NCI-H2029 treated with DMSO at 0.1 percent for 48 hours (cell line): ENCODE data around the gene LACTB.

Source experiments
- DNase-seq: peaks from one replicate; lab custom pipeline; 2025; lab: John Stamatoyannopoulos, UW

Gene LACTB, protein sequence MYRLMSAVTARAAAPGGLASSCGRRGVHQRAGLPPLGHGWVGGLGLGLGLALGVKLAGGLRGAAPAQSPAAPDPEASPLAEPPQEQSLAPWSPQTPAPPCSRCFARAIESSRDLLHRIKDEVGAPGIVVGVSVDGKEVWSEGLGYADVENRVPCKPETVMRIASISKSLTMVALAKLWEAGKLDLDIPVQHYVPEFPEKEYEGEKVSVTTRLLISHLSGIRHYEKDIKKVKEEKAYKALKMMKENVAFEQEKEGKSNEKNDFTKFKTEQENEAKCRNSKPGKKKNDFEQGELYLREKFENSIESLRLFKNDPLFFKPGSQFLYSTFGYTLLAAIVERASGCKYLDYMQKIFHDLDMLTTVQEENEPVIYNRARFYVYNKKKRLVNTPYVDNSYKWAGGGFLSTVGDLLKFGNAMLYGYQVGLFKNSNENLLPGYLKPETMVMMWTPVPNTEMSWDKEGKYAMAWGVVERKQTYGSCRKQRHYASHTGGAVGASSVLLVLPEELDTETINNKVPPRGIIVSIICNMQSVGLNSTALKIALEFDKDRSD

DNA sequence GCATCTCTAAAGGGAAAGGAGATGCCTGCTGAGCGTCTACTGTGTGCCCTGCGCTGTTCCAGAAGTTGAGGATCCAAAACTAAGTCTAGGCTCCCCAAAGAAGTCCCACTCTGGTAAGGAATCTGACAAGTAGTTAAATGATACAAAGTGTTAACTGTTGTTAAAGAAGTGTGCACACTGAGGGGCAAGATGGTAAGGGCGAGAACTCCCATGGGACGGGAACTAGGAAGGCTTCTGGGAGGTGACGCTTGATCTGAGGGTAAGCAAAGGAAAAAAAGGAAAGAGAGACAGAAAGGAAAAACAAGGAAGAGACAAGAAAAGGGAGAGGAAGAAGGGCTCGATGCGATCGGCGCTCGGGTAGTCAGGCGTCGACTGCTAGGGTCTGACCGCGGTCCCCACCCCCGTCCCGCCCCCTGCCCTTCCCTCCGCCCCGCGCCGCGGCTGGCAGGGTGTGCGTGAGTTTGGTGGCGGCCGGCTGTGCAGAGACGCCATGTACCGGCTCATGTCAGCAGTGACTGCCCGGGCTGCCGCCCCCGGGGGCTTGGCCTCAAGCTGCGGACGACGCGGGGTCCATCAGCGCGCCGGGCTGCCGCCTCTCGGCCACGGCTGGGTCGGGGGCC lies at the start of gene LACTB:
Gene LACTB, plus strand, starts transcription at position 480 of the 620 bp plus-strand sequence. Its CDS starts 11 bp downstream, at position 491.
- DNase-seq, result no peak

DNA sequence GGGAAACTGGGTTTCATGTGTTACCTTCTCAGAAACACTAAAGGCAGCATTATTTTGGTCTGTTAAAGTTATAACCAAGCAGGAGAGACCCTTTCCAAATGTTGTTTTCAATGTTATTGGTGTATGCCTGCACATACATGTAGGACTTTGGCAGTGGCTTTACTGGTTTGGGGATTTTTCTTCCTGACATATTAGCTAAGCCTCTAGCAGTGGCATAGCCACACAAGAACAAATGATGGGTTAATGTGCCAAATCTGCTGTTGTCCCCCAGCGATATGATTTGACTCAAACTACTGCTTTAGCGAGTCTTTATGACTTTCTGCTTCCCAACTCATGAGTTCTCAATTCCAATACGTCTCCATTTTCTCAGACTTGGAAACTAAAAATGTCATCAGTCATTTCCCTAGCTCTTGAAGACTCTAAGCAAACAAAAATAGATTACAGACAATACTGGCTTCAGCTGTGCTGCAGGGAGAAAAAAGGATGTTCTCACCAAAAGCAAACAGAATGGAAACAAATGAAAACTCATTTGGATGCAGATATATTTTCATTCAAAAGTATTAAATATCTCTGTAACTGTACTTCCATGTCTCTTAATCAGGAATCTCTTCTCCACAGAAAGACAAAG lies 49.5 kb upstream of the LACTB start:
- DNase-seq, result no peak

DNA sequence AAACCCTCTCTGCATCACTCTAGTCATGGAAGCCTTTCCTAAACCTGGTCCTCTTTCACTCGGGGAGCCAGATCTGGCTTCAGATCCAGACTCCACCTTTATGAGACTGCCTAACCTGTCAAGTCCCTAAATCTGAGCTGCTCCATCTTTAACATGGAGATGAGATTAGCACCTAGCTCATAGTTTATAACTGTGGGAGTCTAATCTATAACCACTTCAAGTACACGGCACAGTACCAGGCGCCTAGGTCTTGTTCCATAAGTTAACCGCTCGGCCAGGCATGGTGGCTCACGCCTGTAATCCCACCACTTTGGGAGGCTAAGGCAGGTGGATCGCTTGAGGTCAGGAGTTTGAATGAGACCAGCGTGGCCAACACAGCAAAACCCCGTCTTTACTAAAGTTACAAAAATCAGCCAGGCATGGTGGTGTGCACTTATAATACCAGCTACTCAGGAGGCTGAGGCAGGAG lies 48.8 kb upstream of the LACTB start:
- DNase-seq, result no peak

DNA sequence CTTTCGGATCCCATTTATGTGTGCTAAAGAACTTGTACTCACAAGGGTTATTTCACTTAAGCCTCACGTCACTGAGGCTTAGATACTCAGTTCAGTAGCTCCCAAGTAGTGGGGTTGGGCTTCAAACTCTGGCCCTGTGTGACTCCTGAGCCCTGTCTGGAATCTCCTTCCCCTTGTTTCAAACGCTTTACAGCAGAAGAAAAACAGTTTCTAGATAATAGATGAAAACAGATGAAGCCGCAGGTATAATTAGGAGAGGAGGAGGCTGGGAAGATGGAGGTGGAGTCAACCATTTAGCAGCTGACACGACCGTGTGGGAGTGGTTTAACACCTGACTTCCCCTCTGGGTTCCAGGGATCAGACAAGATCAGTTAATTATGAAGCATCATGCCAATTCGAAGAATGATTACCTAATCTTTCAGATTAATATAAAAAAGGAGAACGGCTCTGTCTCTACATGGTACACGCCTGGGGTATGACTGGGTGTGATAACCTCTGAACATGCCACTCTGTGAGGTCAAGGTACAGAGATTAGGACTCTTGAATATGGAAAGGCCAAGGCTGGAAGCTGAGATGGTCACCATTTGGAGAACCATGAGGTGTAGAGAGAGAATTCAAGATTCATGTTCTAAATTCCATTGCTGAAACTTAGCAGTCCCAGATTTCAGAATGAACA lies 48.0 kb upstream of the LACTB start:
- no peak for DNase-seq

DNA sequence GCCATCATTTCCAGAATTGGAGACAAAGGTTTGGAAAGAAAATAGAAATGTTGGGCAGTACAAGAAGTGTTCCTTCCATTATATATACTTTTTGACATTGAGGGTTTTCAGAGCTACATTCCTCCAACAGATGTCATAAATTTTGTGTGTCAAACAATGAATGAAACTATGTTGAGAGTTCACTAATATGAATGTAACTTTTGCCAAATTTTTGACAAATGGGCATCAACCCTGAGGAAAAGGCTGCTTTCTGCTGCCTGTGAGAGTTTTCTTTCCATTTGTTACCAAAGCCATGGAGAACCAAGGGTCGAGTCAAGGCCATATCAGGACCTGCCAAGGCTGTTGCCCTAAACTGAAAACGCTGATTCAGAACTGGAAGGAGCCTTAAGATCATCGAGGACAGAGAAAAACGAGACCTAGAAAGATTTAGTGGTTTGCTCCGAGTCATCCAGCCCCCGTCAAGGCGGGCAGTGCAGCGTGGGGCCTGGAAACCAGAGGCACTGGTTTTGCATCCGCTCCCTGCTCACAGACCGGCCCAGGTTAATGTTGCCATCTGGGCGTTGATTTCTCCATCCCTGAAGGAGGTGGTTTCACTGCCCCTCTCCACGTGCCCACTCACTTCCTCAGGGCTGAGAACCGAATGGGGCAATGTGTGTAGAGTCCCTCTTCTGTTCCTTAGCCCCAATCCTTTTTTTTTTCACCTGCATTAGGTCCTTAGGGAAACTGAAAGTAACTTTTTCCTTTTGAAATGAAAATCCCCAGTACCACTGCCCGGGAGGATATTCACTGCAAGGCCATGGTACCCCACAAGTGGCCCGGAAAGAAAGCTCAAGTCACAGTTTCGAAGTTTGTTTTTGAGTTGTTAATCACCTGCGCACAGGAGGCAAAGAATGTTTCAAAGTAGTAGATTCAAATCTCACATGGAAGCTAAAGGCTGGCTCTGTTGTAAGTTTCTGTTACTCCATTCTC lies 46.4 kb upstream of the LACTB start:
- DNase-seq, result no peak

DNA sequence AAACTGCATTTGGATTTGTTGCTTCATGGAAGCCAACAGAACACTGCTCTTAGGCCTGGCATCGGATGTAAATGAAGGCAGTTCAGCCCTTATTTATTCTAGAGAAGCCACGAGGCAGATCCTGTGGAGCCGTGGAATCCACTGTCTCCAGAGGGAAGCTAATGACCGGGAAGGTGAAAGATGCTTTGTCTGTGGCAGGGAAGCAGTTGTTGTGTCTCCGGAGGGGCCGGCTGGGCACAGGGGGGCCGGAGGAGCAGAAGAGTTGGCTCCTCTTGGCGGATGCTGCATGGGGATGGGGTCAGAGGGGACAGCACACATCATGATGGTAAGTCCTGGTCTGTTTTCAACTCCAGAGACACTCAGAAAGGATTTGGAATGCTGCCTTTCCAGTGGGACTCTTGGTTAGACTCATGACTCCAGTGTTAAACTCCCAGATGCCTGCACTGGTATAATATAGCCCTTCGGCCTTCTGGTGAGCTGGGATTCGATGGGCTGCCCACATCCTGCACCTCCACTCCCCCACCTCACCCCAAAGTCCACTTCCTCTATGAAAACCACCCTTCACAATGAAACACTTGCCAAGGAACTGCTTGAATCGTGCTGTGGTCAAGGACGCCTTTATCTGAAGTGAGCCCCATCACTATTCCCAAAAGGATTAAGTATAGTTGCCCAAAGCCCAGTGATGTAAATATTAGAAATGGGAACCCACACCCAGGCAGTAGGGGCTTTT lies 45.5 kb upstream of the LACTB start:
- DNase-seq, result no peak

DNA sequence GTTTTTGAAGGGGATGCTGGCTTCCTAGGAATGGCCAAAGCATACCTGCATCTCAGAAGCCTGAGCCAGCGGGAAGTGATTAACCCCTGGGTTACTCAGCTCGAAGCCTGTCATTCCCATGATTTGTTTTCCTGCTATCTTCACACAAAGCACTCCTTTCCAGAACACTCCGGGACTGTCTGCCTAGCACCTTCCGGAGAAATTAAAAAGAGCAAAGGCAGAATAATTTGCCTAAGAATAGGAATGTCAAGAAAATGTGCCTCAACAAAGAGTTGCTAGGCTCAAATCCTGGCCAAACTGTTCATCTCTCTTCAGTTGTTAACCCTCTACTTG lies 45.0 kb upstream of the LACTB start:
- no peak for DNase-seq

DNA sequence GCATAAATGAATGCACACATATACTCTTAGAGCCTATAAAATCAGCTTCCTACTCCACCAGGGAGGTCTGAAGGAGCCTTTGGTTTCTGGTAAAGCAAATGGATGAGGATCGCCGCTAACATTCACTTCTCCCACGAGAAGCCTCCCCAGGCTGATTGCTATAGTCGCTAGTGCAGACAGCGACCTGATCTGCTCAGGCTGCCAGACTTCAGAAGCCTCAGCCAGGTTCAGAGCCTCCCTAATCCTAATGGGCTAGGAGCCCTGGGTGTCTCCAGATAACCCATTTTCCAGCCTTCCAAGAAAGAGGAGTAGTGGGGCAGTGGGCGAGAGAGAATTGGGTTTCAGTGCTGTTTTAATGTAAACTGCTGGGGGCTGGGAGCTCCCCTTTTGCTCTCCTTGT lies 43.7 kb upstream of the LACTB start:
- no peak for DNase-seq

DNA sequence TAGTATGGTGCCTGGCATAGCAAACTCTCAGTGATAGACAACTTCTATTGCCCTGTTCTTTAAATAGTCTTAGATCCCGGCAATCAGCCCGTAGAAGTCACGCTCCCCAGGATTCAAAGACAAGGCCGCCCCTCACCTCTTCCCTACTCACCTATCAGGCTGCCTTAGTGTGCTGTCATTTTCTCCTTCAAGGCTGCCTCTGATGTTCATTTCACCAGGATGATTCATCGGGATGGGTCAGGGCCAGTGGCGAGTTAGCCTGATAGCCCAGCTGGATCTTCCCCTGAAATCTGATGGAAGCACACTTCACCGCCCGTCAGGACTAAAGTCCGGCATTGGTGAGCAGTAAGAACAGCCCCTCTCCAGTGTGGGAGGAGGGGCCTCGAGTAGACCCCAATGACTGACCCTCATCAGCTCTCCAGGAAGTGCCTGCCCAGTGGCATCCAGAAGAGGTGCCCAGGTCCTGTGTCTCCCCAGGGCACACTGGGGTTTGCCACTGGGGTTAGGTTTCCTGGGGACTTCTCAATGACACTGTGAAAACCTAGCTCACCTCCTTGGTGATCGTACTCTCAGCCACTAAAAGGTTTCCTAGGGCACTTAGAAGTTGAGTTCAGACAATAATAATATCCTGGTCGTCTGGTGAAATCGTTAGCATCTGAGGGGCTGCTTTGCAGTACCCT lies 41.6 kb upstream of the LACTB start:
- DNase-seq, result no peak

DNA sequence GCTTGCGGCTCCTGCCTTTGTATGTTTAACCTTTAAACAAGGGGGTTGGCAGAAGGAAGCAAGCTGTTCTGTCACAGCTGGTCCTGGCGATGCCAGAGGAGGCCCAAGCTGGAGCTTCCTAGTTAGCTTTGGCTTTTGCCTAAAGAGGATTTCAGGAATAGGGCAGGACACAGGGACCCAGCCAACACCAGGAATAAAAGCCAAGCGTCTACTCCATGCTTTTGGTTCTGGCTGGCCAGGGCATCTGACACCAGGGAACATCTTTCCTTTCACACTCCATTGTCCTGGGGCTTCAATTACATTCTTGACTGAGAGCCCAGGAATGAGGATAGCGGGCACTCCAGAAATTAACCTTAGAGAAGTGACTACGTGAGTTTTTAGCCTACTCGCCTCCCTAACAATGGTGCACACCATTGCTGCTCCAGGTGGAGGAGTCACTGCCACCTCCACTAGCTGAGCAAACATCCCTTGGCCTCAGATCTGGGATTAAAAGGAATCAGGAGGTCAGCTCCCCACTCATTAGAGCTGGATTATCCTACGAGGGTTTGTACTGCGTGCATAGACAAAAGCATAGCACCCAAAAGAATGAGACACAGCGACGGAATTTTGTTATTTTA lies 40.9 kb upstream of the LACTB start:
- DNase-seq, result no peak

DNA sequence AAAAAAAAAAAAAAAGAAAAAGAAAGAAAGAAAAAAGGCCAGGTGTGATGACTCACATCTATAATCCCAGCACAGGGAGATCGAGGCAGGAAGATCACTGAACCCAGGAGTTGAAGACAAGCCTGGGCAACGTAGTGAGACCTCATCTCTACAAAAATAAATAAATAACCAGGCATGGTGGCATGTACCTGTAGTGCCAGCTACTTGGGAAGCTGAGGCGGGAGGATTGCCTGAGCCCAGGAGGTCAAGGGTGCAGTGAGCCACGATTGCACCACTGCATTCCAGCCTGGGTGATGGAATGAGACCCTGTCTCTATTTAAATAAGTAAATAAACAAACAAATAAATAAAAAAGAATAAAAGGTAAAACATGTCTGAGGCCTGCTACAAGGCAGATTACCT lies 39.3 kb upstream of the LACTB start:
- DNase-seq, result no peak

DNA sequence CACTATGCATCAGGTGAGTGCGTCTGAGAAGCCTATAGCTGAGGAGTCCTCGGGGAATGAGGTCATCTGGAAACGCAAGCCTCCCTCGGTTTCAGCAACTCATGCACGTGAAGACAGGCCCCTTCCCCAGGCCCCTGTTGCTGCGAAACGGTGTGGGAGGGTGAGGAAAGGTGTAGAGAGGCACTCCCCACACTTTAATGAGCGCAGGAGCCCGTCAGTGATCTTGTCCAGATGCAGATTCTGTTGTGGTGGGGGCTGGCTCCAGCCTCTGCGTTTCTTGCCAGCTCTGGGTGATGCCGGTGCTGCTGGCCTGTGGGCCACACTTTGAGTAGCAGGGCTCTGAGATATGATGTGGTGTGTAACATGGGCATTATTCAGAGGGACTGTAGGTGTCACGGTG lies 38.6 kb upstream of the LACTB start:
- DNase-seq, result no peak

DNA sequence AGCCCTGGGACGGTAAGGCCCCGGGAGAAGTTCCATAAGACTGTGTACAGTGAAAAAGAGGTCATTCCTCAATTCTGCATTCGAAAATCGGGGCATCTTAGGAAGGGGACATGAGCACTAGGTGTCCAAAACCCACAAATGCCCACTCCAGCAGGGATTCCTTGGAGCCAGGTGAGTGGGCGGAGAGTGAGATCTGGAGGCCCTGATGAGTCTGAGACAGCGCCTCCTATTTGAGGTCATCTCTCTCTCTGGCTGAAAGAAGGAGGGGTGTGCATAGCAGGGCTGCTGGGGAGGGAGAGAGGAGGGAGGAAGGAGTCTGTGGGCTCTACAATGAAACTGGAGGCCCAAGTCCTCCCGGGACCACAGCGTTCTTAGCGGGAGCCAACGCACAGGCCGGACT lies 38.1 kb upstream of the LACTB start:
- no peak for DNase-seq

DNA sequence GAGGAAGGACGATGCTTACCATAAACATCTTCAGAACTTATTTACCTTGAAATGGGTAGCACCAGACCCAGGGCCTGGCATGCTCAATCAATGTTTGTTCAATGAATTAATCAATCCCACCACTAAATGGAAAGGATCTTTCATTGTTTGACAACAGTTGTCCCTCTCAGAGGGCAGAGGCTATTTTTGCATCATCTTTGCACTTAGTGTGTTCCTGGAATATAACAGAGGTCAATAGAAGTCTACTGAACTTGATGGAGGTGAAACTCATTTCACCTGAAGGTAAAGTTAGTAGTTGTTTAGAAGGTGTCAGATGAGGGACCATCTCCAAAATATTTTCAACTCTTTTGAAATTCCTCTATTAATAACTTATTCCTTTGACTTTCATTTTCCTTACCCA lies 36.9 kb upstream of the LACTB start:
- no peak for DNase-seq

DNA sequence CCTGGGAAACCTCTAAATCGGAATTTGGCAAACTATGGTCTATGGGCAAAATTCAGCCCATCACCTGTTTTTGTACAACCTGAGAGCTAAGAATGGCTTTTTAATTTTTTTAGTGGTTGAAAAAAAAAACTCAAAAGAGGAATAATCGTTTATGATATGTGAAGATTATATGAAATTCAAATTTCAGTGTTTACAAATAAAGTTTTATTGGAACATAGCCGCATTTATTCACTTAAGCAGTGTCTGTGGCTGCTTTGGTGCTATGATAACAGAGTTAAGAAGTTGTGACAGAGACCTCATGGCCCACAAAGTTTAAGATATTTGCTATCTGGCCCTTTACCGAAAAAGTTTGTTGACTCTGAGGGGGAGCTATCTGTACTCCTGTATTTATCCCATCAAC lies 36.4 kb upstream of the LACTB start:
- DNase-seq, result no peak

DNA sequence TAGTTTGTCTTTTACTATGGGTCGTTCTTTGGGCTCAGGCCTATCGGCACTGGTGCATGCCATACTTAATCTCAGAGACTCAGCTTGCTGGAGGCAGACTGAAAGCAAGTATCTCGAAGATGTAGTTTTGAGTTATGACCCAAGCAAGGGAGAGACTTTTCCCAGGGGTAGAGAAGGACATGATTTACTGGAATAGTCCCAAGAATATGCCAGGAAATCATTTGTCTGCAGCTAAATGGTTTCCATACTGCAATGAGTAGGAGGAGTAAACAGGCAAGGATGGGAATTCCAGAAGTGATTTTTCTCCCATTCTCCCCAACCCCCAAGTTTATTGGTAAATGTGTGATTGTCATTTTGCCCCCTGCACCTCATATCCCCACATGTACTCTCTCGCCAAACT lies 35.4 kb upstream of the LACTB start:
- no peak for DNase-seq

DNA sequence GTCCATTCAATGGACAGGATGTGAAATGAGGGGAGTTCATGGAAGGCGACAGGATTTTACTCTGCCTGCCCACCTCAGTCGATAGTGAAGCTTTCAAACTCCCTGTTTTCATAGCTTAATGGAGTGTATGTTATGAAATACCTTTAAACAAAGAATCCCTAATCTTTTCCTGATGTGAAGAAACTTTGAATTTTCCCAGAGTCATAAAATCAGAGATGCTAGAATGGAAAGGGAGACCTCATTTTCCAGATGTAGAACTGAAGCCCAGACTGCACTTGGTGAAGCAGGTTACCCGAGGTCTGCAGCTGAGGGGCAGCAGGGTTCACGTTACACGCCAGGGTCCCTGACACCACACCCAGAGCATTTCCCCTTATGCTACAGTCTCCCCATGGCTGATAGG lies 34.7 kb upstream of the LACTB start:
- DNase-seq, result no peak

DNA sequence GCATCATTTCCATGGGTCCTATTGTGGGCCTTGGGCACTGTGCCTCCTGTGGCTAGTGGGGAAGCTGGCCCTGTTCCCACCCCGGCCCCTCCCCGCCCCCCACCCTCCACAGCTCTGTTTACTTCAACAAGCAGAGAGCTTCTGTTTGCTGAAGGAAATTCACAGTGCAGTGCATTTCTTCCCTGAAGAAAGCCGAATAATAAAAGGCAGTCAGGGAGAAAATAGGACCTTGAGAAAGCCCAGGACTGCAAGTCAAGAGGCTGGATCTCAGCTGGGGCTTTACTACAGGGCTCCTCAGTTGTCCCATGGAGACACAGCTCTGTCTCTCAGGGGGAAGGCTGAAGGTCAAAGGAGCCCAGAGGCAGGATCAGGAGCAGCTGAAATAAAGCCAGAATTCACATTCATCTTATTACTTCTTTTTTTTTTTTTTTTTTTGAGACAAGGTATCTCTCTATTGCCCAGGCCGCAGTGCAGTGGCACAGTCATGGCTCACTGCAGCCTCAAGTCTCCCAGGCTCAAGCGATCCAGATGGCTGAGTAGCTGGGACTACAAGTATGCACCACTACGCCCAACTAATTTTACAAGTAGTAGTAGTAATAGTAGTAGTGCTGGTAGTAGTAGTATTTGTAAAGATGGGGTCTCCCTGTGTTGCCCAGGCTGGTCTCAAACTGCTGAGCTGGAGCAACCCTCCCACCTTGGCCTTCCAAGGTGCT lies 33.0 kb upstream of the LACTB start:
- DNase-seq, result no peak
